GM15510 (cell line): ENCODE measurements around the gene CCR1.

Experiments
- POLR2A ChIP-seq: IDR thresholded peaks from 3 replicates; pipeline ENCODE4 v1.6.1; 2011; ENCODE audit warnings: borderline replicate concordance; ENCODE audit not compliant: insufficient read length; ENCODE audit errors: extremely low read depth

CCR1 gene

GRCh38 chr3:46196261-46196957 lies 11.7 kb downstream of the CCR1 start:
- TF ChIP-seq POLR2A, result no peak

- no peak for TF ChIP-seq POLR2A
Measured at GRCh38 chr3:46194868-46195553, 13.1 kb downstream of the CCR1 start.

- no peak for TF ChIP-seq POLR2A
Measured at GRCh38 chr3:46193436-46193835, 14.7 kb downstream of the CCR1 start.

GRCh38 chr3:46192939-46193338 lies 15.2 kb downstream of the CCR1 start:
- TF ChIP-seq POLR2A, result no peak

- no peak for TF ChIP-seq POLR2A
Measured at GRCh38 chr3:46191730-46192129, 16.4 kb downstream of the CCR1 start.

- TF ChIP-seq POLR2A, result no peak
Measured at GRCh38 chr3:46188708-46189107, 19.4 kb downstream of the CCR1 start.

- no peak for TF ChIP-seq POLR2A
Measured at GRCh38 chr3:46187876-46188275, 20.2 kb downstream of the CCR1 start.

GRCh38 chr3:46187341-46187700 lies 20.8 kb downstream of the CCR1 start:
- TF ChIP-seq POLR2A, result no peak

- no peak for TF ChIP-seq POLR2A
Measured at GRCh38 chr3:46186471-46187340, 21.4 kb downstream of the CCR1 start.

GRCh38 chr3:46184469-46184868 lies 23.6 kb downstream of the CCR1 start:
- no peak for TF ChIP-seq POLR2A

GRCh38 chr3:46183330-46183729 lies 24.8 kb downstream of the CCR1 start:
- no peak for TF ChIP-seq POLR2A

GRCh38 chr3:46168583-46169345 lies 39.3 kb downstream of the CCR1 start:
- TF ChIP-seq POLR2A, result no peak

- TF ChIP-seq POLR2A, result no peak
Measured at GRCh38 chr3:46163556-46164041, 44.5 kb downstream of the CCR1 start.

GRCh38 chr3:46162975-46163555 lies 45.0 kb downstream of the CCR1 start:
- TF ChIP-seq POLR2A, result no peak
